ENCODE data around the gene CSMD2. TPM values are rescaled to one million over a fixed set of nuclear protein-coding genes. Genes with fewer than 3 reads are reported as not detected.

Gene CSMD2
- total and polyA plus RNA-seq, 2 of the 4 experiments (the other 2 are of a cell fraction): under 0.01 to 0.36 TPM

GRCh38 chr1:33719326-33719725 is 445.7 kb downstream of the CSMD2 start:
- intact Hi-C loops (cut with micrococcal nuclease): no loop called here
- in situ Hi-C loops (cut with MboI; ENCODE audit: low sequenced_read_pairs): no loop called here
- no peak for ATAC-seq (ENCODE audit: low read depth)

More at GRCh38 chr1:33719326-33719725, 445.7 kb downstream of the CSMD2 start:
- H3K18ac ChIP-seq (ENCODE audit: low read depth, low read length): no peak overlapping the region
- no peak overlapping the region for H3K4me3 ChIP-seq (ENCODE audit: insufficient read depth, low read depth, low read length)
- H4K8ac ChIP-seq (ENCODE audit: low read depth in 2 of 2, low read length in 2 of 2): no peak overlapping the region
- no peak overlapping the region for H3K14ac ChIP-seq (replicated peaks; ENCODE audit: low read depth, low read length)
- H2BK5ac ChIP-seq (ENCODE audit: low read depth, low read length, poor library complexity, severe bottlenecking): no peak overlapping the region
- no peak overlapping the region for H4K91ac ChIP-seq (ENCODE audit: insufficient read depth, low read depth, low read length)
- peaks cover 2% of the 10 kb centered on the region; the same call in 1 of the 2 replicates for H3K9me3 ChIP-seq (ENCODE audit: control insufficient read depth, insufficient read depth, low read length)
- no peak overlapping the region for H3K4me2 ChIP-seq (ENCODE audit: low read depth, low read length)
- H2AK9ac ChIP-seq (replicated peaks; ENCODE audit: low read depth, low read length, poor library complexity): no peak overlapping the region
- TF ChIP-seq, protein P1, sequence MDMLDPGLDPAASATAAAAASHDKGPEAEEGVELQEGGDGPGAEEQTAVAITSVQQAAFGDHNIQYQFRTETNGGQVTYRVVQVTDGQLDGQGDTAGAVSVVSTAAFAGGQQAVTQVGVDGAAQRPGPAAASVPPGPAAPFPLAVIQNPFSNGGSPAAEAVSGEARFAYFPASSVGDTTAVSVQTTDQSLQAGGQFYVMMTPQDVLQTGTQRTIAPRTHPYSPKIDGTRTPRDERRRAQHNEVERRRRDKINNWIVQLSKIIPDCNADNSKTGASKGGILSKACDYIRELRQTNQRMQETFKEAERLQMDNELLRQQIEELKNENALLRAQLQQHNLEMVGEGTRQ (IDR thresholded peaks at IDR 0.05; ENCODE audit: low read depth, low read length): no peak
- no peak for TF ChIP-seq CHD1 (IDR thresholded peaks at IDR 0.05; ENCODE audit: low read depth, low read length)
- TF ChIP-seq CEBPB (IDR thresholded peaks at IDR 0.05; ENCODE audit: low read depth, low read length): no peak
- no peak for TF ChIP-seq RCOR1 (IDR thresholded peaks at IDR 0.05; ENCODE audit: insufficient replicate concordance, low read length)
- no peak for TF ChIP-seq CTCF (conservative IDR thresholded peaks at IDR 0.05; ENCODE audit: low read depth, low read length)
- H3K27me3 ChIP-seq (ENCODE audit: control insufficient read depth, insufficient read depth, low read length): no peaks in the 10 kb centered on the region
- no peak overlapping the region for H3K23ac ChIP-seq (ENCODE audit: low read depth, low read length)
- no peak overlapping the region for H2BK15ac ChIP-seq (ENCODE audit: low read depth, low read length)
- no peak for DNase-seq
- H2BK20ac ChIP-seq (ENCODE audit: low read depth, low read length): no peak overlapping the region
- no peak overlapping the region for H3K9ac ChIP-seq (ENCODE audit: low read depth, low read length)
- H3K36me3 ChIP-seq (ENCODE audit: control insufficient read depth, insufficient read depth, low read length): no peaks in the 10 kb centered on the region
- dilution Hi-C loops (cut with HindIII; ENCODE audit: low sequenced_read_pairs, unreplicated experiment): no loop called here
- H3K4ac ChIP-seq (ENCODE audit: low read depth, low read length): no peak overlapping the region
- no peaks in the 10 kb centered on the region for H3K79me1 ChIP-seq (ENCODE audit: low read depth in 1 of 2, low read length in 2 of 2)
- H2BK120ac ChIP-seq (ENCODE audit: low read depth, low read length): no peak overlapping the region
- ChIA-PET POLR2A (ENCODE audit: unreplicated experiment) (no interaction called here), CTCF (no interaction called here)
- H2AK5ac ChIP-seq (ENCODE audit: low read depth, low read length): no peak overlapping the region
- H4K20me1 ChIP-seq (ENCODE audit: insufficient read depth, low read length): no peaks in the 10 kb centered on the region
- H3K9me1 ChIP-seq (ENCODE audit: insufficient read depth, low read length): no peaks in the 10 kb centered on the region
- no peak overlapping the region for H3K56ac ChIP-seq (ENCODE audit: extremely low read depth, insufficient read depth, low read length)
- BruUV-seq (replicated peaks): no TSS peak
- WGBS, 2 experiments (ENCODE audit: extremely low coverage in 2 of 2, insufficient read length in 1 of 2): no CpG with 5 or more reads among the region's 4 CpGs
- H3K27ac ChIP-seq (ENCODE audit: insufficient read depth, low read length): no peak overlapping the region
- no peaks in the 10 kb centered on the region for H3K4me1 ChIP-seq (ENCODE audit: control insufficient read depth, insufficient read depth, low read length)
- H2AFZ ChIP-seq (replicated peaks; ENCODE audit: low read length, poor library complexity): no peak overlapping the region
- no peak overlapping the region for H4K5ac ChIP-seq (ENCODE audit: low read depth, low read length)
